HepG2 (cell line): ENCODE measurements around the gene TOM1L2. TPM values are rescaled to one million over a fixed set of nuclear protein-coding genes. Genes with fewer than 3 reads are reported as not detected.

Experiments
- AKAP8 ChIP-seq: sonication (generic); formaldehyde crosslinking; IDR thresholded peaks from 2 replicates; pipeline ENCODE4 v1.5.1; 2020; ENCODE audit warnings: mild to moderate bottlenecking, missing genetic modification reagents
- CBX1 ChIP-seq: IDR thresholded peaks from one replicate; pipeline ENCODE4 v1.6.1; 2016; ENCODE audit warnings: antibody characterized with exemption, low read depth
- HIC2 ChIP-seq: sonication (generic); formaldehyde crosslinking; IDR thresholded peaks from 2 replicates; pipeline ENCODE4 v1.9.0; 2022; ENCODE audit warnings: low read depth, missing genetic modification reagents
- KLF13 ChIP-seq: sonication (generic); formaldehyde crosslinking; IDR thresholded peaks from 2 replicates; pipeline ENCODE4 v1.4.0; 2020; ENCODE audit warnings: mild to moderate bottlenecking, missing genetic modification reagents
- KLF16 ChIP-seq, 2 experiments: sonication (generic) in 1 of 2; formaldehyde crosslinking in 1 of 2; IDR thresholded peaks; 2 replicates each; pipeline versions ENCODE4 v1.6.1 to v1.8.0; 2016 to 2023; ENCODE audit warnings: missing genetic modification reagents in 2 of 2, missing compliant biosample characterization in 1 of 2
- MIER3 ChIP-seq: IDR thresholded peaks from 2 replicates; pipeline ENCODE4 v1.6.1; 2016; ENCODE audit warnings: missing compliant biosample characterization, borderline replicate concordance
- MIXL1 ChIP-seq: IDR thresholded peaks from 2 replicates; pipeline ENCODE4 v1.6.1; 2016
- NR2F6 ChIP-seq, 2 experiments: IDR thresholded peaks; 2 replicates each; pipeline ENCODE4 v1.6.1; 2016; ENCODE audit warnings: antibody characterized with exemption in 1 of 2, mild to moderate bottlenecking in 1 of 2
- NRL ChIP-seq: sonication (generic); formaldehyde crosslinking; IDR thresholded peaks from 2 replicates; pipeline ENCODE4 v1.5.0; 2020; ENCODE audit warnings: missing genetic modification reagents, mild to moderate bottlenecking, moderate library complexity, borderline replicate concordance
- PTBP1 ChIP-seq: fragments of 200-400 bp; formaldehyde crosslinking; IDR thresholded peaks from 2 replicates; pipeline ENCODE4 v1.6.1; 2018; ENCODE audit warnings: low read length, low read depth; ENCODE audit not compliant: poor library complexity, severe bottlenecking
- SNAPC2 ChIP-seq: sonication (generic); formaldehyde crosslinking; IDR thresholded peaks from 2 replicates; pipeline ENCODE4 v1.8.1; 2022; ENCODE audit warnings: mild to moderate bottlenecking, missing genetic modification reagents
- SP140L ChIP-seq: sonication (generic); formaldehyde crosslinking; IDR thresholded peaks from 2 replicates; pipeline ENCODE4 v1.4.0; 2020; ENCODE audit warnings: missing genetic modification reagents, borderline replicate concordance
- ZFP41 ChIP-seq: sonication (generic); formaldehyde crosslinking; IDR thresholded peaks from 2 replicates; pipeline ENCODE4 v1.4.0; 2020; ENCODE audit warnings: mild to moderate bottlenecking, missing genetic modification reagents, borderline replicate concordance
- ZNF446 ChIP-seq: sonication (generic); formaldehyde crosslinking; IDR thresholded peaks from 2 replicates; pipeline ENCODE4 v1.5.0; 2020; ENCODE audit warnings: mild to moderate bottlenecking, missing genetic modification reagents
- polyA plus RNA-seq, 8 experiments: library from polyadenylated mRNA; depleted of rRNA in 3 of 8; stranded (reverse) in 7 of 8; unstranded in 1 of 8; fragments of >200 nt; fragmentation: Illumina TruSeq in 4 of 8; extraction: Trizol in 4 of 8; gene quantifications; 2 replicates each; pipeline versions ENCODE4 v1.2.1 to v1.2.3, GENCODE V29; 2011 to 2016; ENCODE audit warnings: low read depth in 4 of 8, missing spikeins in 1 of 8, mixed read lengths in 1 of 8; ENCODE audit not compliant: insufficient read depth in 1 of 8
- total RNA-seq, 5 experiments: library from RNA; depleted of rRNA; stranded (reverse); fragments of >200 nt; fragmentation: Illumina TruSeq; extraction: Trizol; gene quantifications; 2 replicates each; pipeline ENCODE4 v1.2.3, GENCODE V29; 2016; ENCODE audit warnings: low read depth in 1 of 5
- TF ChIP-seq, protein P1 (sequence below): sonication (generic); formaldehyde crosslinking; IDR thresholded peaks from 2 replicates; pipeline ENCODE4 v1.4.0; 2020; ENCODE audit warnings: missing genetic modification reagents; ENCODE audit errors: not compliant biosample characterization
- TF ChIP-seq, protein P2 (sequence below): sonication (generic); formaldehyde crosslinking; IDR thresholded peaks from 2 replicates; pipeline ENCODE4 v1.8.1; 2023; ENCODE audit warnings: missing genetic modification reagents, inconsistent platforms, borderline replicate concordance
- TF ChIP-seq, protein P3 (sequence below): sonication (generic); formaldehyde crosslinking; IDR thresholded peaks from 2 replicates; pipeline ENCODE4 v1.4.0; 2020; ENCODE audit warnings: missing genetic modification reagents, mild to moderate bottlenecking, borderline replicate concordance
- TF ChIP-seq, protein P4 (sequence below): sonication (generic); formaldehyde crosslinking; IDR thresholded peaks from 2 replicates; pipeline ENCODE4 v1.8.1; 2023; ENCODE audit warnings: mild to moderate bottlenecking, moderate library complexity, missing genetic modification reagents

TOM1L2 gene
- total and polyA plus RNA-seq, 2 of the 13 experiments (the other 11 are each of a cell fraction or from before 2014, with no cell fraction given): 4.7 to 7.4 TPM

GRCh38 chr17:17811381-17812210 lies 160.6 kb downstream of the TOM1L2 start (continued):
- TF ChIP-seq HIC2 (CRISPR knock-in tag): peak; percentile 18; the same call in 1 of the 2 replicates
- peak; percentile 20 for TF ChIP-seq CBX1
- no peak for TF ChIP-seq MIXL1 (CRISPR knock-in tag)
- no peak for TF ChIP-seq KLF13 (CRISPR knock-in tag)
- TF ChIP-seq ZFP41: 0 out of 2 replicates have a peak, but pooled peaks have one; percentile 38
- TF ChIP-seq, protein P1, sequence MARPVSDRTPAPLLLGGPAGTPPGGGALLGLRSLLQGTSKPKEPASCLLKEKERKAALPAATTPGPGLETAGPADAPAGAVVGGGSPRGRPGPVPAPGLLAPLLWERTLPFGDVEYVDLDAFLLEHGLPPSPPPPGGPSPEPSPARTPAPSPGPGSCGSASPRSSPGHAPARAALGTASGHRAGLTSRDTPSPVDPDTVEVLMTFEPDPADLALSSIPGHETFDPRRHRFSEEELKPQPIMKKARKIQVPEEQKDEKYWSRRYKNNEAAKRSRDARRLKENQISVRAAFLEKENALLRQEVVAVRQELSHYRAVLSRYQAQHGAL (CRISPR knock-in tag): no peak
- TF ChIP-seq AKAP8 (CRISPR knock-in tag): no peak
- TF ChIP-seq NRL (CRISPR knock-in tag): no peak; the same call in 1 of the 2 replicates
- no peak for TF ChIP-seq SNAPC2
- no peak; the same call in 1 of the 2 replicates for TF ChIP-seq MIER3
- no peak for TF ChIP-seq SP140L (CRISPR knock-in tag)
- no peak; a peak in 1 of 4 replicates for TF ChIP-seq KLF16 (CRISPR knock-in tag; IDR thresholded peaks at IDR 0.05)
- TF ChIP-seq, protein P2, sequence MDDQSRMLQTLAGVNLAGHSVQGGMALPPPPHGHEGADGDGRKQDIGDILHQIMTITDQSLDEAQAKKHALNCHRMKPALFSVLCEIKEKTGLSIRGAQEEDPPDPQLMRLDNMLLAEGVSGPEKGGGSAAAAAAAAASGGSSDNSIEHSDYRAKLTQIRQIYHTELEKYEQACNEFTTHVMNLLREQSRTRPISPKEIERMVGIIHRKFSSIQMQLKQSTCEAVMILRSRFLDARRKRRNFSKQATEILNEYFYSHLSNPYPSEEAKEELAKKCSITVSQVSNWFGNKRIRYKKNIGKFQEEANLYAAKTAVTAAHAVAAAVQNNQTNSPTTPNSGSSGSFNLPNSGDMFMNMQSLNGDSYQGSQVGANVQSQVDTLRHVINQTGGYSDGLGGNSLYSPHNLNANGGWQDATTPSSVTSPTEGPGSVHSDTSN: no peak
- TF ChIP-seq, protein P3, sequence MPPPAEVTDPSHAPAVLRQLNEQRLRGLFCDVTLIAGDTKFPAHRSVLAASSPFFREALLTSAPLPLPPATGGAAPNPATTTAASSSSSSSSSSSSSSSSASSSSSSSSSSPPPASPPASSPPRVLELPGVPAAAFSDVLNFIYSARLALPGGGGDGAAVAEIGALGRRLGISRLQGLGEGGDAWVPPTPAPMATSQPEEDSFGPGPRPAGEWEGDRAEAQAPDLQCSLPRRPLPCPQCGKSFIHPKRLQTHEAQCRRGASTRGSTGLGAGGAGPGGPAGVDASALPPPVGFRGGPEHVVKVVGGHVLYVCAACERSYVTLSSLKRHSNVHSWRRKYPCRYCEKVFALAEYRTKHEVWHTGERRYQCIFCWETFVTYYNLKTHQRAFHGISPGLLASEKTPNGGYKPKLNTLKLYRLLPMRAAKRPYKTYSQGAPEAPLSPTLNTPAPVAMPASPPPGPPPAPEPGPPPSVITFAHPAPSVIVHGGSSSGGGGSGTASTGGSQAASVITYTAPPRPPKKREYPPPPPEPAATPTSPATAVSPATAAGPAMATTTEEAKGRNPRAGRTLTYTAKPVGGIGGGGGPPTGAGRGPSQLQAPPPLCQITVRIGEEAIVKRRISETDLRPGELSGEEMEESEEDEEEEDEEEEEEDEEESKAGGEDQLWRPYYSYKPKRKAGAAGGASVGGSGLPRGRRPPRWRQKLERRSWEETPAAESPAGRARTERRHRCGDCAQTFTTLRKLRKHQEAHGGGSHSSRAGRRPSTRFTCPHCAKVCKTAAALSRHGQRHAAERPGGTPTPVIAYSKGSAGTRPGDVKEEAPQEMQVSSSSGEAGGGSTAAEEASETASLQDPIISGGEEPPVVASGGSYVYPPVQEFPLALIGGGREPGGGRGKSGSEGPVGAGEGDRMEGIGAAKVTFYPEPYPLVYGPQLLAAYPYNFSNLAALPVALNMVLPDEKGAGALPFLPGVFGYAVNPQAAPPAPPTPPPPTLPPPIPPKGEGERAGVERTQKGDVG (CRISPR knock-in tag): peak; percentile 21; the same call in 1 of the 2 replicates
- no peak for TF ChIP-seq PTBP1
- no peak for TF ChIP-seq ZNF446 (CRISPR knock-in tag)
- TF ChIP-seq, protein P4, sequence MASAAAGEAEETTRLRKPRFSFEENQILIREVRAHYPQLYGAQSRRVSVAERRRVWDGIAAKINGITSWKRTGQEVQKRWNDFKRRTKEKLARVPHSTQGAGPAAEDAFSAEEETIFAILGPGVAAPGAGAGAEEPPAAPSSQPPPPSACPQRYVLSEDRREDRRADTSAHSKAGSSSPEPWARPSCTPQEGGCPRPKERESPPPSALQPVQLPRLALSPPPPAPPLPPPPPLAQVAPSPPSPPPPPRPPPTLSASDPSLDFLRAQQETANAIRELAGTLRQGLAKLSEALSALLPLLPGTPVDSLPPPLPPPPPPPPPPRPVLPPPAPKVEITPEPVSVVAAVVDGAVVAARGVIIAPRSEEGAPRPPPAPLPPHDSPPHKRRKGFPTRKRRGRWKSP (CRISPR knock-in tag): no peak
- no peak for TF ChIP-seq NR2F6 (IDR thresholded peaks at IDR 0.05)
- peak; percentile 61; the same call in 1 of the 2 replicates for TF ChIP-seq NR2F6 (CRISPR knock-in tag; IDR thresholded peaks at IDR 0.05)
